GM23248 (cell line): ENCODE measurements around the gene RASSF3. TPM values are rescaled to one million over a fixed set of nuclear protein-coding genes. Genes with fewer than 3 reads are reported as not detected.

Experiments used
- DNase-seq: peaks from one replicate; pipeline ENCODE4 v3.0.0-alpha.2; 2015
- H2AFZ ChIP-seq: fragments of 200-600 bp; sonication (generic); 2 replicates; pipeline ENCODE4 v1.6.1; 2016; ENCODE audit warnings: antibody characterized with exemption
- H3F3A ChIP-seq: fragments of 200-600 bp; sonication (generic); 2 replicates; pipeline ENCODE4 v1.6.1; 2016; ENCODE audit warnings: mild to moderate bottlenecking, antibody characterized with exemption, mixed run types; ENCODE audit not compliant: insufficient read depth
- H3K27ac ChIP-seq: fragments of 200-600 bp; sonication (generic); 2 replicates; pipeline ENCODE4 v1.5.1; 2016; ENCODE audit warnings: mild to moderate bottlenecking
- H3K27me3 ChIP-seq: fragments of 200-600 bp; sonication (generic); replicated peaks from 2 replicates; pipeline ENCODE4 v1.6.1; 2016; ENCODE audit warnings: mild to moderate bottlenecking; ENCODE audit not compliant: insufficient read depth
- H3K36me3 ChIP-seq: fragments of 200-600 bp; sonication (generic); 2 replicates; pipeline ENCODE4 v1.6.1; 2016; ENCODE audit warnings: low read depth, mild to moderate bottlenecking
- H3K4me1 ChIP-seq: fragments of 200-600 bp; sonication (generic); 2 replicates; pipeline ENCODE4 v1.6.1; 2016; ENCODE audit warnings: mild to moderate bottlenecking; ENCODE audit not compliant: insufficient read depth
- H3K4me2 ChIP-seq: fragments of 200-600 bp; sonication (generic); one replicate; pipeline ENCODE4 v1.6.1; 2016; ENCODE audit warnings: mild to moderate bottlenecking; ENCODE audit not compliant: unreplicated experiment
- H3K4me3 ChIP-seq: fragments of 200-600 bp; sonication (generic); 2 replicates; pipeline ENCODE4 v1.5.1; 2016; ENCODE audit warnings: mild to moderate bottlenecking
- H3K79me2 ChIP-seq: fragments of 200-600 bp; sonication (generic); 2 replicates; pipeline ENCODE4 v1.6.1; 2016; ENCODE audit warnings: mild to moderate bottlenecking; ENCODE audit not compliant: insufficient read depth
- H3K9ac ChIP-seq: fragments of 200-600 bp; sonication (generic); 2 replicates; pipeline ENCODE4 v1.6.1; 2016; ENCODE audit warnings: mild to moderate bottlenecking
- H3K9me2 ChIP-seq: fragments of 200-600 bp; sonication (generic); 2 replicates; pipeline ENCODE4 v1.6.1; 2016; ENCODE audit warnings: mixed run types, mild to moderate bottlenecking, moderate library complexity; ENCODE audit not compliant: insufficient read depth
- H3K9me3 ChIP-seq: fragments of 200-600 bp; sonication (generic); one replicate; pipeline ENCODE4 v1.6.1; 2017; ENCODE audit warnings: low read depth
- H4K20me1 ChIP-seq: fragments of 200-600 bp; sonication (generic); 2 replicates; pipeline ENCODE4 v1.6.0; 2016; ENCODE audit not compliant: insufficient read depth
- EZH2 ChIP-seq: fragments of 200-600 bp; sonication (generic); IDR thresholded peaks from 2 replicates; pipeline ENCODE4 v1.6.1; 2018; ENCODE audit warnings: antibody characterized with exemption, mild to moderate bottlenecking; ENCODE audit not compliant: insufficient read depth, poor library complexity, severe bottlenecking
- EZH2phosphoT487 ChIP-seq: fragments of 200-600 bp; sonication (generic); IDR thresholded peaks from 2 replicates; pipeline ENCODE4 v1.6.1; 2018; ENCODE audit warnings: antibody characterized with exemption, moderate library complexity, mild to moderate bottlenecking, low read depth; ENCODE audit not compliant: insufficient read depth
- WGBS, 2 experiments: methylation state at CpG; one replicate each; pipeline ENCODE4 v1.1.6; 2015 to 2017; ENCODE audit warnings: low lambda C conversion rate in 2 of 2, low coverage in 1 of 2; ENCODE audit errors: missing lambda C conversion rate in 2 of 2; 5-methylcytosine and 5-hydroxymethylcytosine counted together
- in situ Hi-C: fragments of 300-500 bp; cut with MboI; formaldehyde crosslinking; loops from 2 replicates; pipeline ENCODE4 v1.15.0; 2020
- polyA plus RNA-seq: library from polyadenylated mRNA; unstranded; fragments of >200 nt; fragmentation: Nextera tagmentation; extraction: Ambion mirVana; gene quantifications from 2 replicates; pipeline ENCODE4 v1.2.1, GENCODE V29; 2016
- total RNA-seq: library from RNA; depleted of rRNA; stranded (reverse); fragments of >200 nt; shearing (Covaris generic); gene quantifications from 2 replicates; pipeline ENCODE4 v1.2.3, GENCODE V29; 2014

RASSF3 gene
- total and polyA plus RNA-seq, 2 experiments from 2014 or later: 1.9 to 4.9 TPM

DNA sequence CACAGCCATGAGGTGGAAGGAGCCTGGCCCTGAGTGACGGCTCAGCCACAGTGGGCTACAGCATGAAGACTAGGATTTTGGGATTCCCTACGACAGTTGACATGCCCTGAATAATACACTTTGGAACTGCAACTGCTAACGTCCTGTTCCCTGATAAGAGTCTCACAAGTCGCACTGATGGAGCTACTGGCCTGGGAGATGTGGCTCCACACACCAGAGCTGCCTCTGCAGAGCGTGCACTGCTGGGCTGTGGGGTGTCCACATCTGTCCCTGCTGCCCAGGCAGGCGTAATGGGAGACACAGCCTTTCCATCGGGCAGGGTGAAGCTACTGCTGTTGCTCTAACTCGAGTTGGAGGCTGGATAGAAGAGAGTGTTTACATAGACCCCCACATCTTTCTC is 42.7 kb upstream of the RASSF3 start:
- no peak overlapping the region for H3K4me3 ChIP-seq
- no peaks in the 10 kb centered on the region for H3K9me3 ChIP-seq
- H3K4me2 ChIP-seq: no peak overlapping the region
- 92 to 94% methylated on average over 8 of the region's 8 CpGs for WGBS, 2 experiments
- no peak overlapping the region for H3K9ac ChIP-seq
- H3K27me3 ChIP-seq: peaks cover 17% of the 10 kb centered on the region
- no peaks in the 10 kb centered on the region for H4K20me1 ChIP-seq
- in situ Hi-C loops: no loop called here
- H3K79me2 ChIP-seq: no peaks in the 10 kb centered on the region
- H3K27ac ChIP-seq: no peak overlapping the region
- H3K36me3 ChIP-seq: no peaks in the 10 kb centered on the region
- no peak overlapping the region for H2AFZ ChIP-seq
- no peak for TF ChIP-seq EZH2
- TF ChIP-seq EZH2phosphoT487: no peak
- H3F3A ChIP-seq: no peaks in the 10 kb centered on the region; the same call in 1 of the 2 replicates
- H3K9me2 ChIP-seq: no peaks in the 10 kb centered on the region
- no peak for DNase-seq
- peaks cover 11% of the 10 kb centered on the region for H3K4me1 ChIP-seq

DNA sequence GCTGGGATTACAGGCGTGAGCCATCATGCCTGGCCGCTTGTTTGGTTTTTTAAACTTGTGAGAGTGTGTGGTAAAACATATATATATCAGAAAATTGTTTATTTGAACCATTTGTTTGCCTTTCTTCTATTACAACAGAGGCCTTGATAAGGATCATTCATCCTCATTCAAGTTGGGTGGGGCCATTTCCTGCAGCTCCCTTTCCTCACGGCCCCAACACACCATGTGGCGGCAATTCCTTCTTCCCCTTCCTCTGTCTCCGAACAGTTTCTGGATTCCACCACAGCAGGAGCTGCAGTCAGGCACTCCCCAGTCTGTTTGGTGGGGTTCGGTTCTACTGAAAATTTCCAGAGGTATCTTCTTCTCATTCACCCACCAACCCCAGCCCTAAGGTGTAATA is 42.0 kb upstream of the RASSF3 start:
- Histone ChIP-seq H4K20me1 (no peaks in the 10 kb centered on the region), H3K4me3 (no peak overlapping the region), H3K9me3 (no peaks in the 10 kb centered on the region), H3F3A (no peaks in the 10 kb centered on the region; the same call in 1 of the 2 replicates), H3K27ac (no peak overlapping the region), H3K79me2 (no peaks in the 10 kb centered on the region), H3K9ac (no peak overlapping the region), H3K4me2 (no peak overlapping the region), H3K36me3 (no peaks in the 10 kb centered on the region), H2AFZ (no peak overlapping the region), H3K9me2 (no peaks in the 10 kb centered on the region), H3K4me1 (peaks cover 11% of the 10 kb centered on the region), H3K27me3 (peaks cover 17% of the 10 kb centered on the region)
- TF ChIP-seq EZH2phosphoT487: no peak
- no peak for TF ChIP-seq EZH2
- in situ Hi-C loops: no loop called here
- 86 to 88% methylated on average over 6 of the region's 6 CpGs for WGBS, 2 experiments
- no peak for DNase-seq

DNA sequence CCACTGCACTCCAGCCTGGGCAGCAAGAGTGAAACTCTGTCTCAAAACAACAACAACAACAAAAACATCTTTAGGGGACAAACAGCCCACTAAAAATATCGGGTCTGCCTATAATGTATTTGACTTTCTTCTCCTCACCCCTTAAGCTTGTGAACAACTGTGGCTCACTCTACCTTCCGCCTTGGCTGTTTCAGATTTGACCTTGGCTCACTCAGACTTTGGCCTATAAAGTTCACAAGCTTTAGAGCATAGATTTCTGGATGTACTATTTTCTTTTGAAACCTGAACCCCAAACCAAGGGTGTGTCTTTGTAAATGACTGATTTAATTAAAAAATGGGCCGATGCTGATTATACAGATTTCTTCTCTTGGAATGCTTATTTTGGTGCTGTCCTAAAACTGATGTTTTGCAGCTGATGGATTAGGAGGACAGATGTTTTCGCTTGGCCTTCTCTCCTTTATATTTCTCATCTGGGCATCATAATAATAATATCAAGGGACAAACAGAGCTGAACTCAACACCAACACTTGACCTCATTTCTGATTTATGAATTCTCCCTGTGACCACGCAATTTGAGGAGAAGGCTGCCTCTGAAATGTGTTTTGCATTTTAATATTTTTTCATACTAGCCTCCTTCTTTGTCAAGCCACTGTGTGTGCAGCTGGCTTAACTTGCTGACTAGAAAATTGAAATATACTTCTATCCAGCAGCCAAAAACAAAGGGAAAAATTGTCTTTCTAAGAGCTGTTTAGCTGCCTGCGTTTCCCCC is 40.2 kb upstream of the RASSF3 start:
- no peaks in the 10 kb centered on the region; the same call in 1 of the 2 replicates for H3F3A ChIP-seq
- DNase-seq: no peak
- no peaks in the 10 kb centered on the region for H3K36me3 ChIP-seq
- H2AFZ ChIP-seq: no peak overlapping the region
- no peak overlapping the region for H3K4me2 ChIP-seq
- TF ChIP-seq EZH2 (no peak), EZH2phosphoT487 (no peak)
- no peak overlapping the region for H3K9ac ChIP-seq
- H3K27me3 ChIP-seq: peaks cover 26% of the 10 kb centered on the region; the same call in 1 of the 2 replicates
- no peaks in the 10 kb centered on the region for H3K9me2 ChIP-seq
- H3K79me2 ChIP-seq: no peaks in the 10 kb centered on the region
- no peaks in the 10 kb centered on the region for H4K20me1 ChIP-seq
- peaks cover 4% of the 10 kb centered on the region for H3K9me3 ChIP-seq
- WGBS, 2 experiments: 36% methylated on average over 6 of the region's 6 CpGs
- H3K4me3 ChIP-seq: no peak overlapping the region
- in situ Hi-C loops: no loop called here
- no peak overlapping the region for H3K27ac ChIP-seq
- peaks cover 11% of the 10 kb centered on the region for H3K4me1 ChIP-seq

DNA sequence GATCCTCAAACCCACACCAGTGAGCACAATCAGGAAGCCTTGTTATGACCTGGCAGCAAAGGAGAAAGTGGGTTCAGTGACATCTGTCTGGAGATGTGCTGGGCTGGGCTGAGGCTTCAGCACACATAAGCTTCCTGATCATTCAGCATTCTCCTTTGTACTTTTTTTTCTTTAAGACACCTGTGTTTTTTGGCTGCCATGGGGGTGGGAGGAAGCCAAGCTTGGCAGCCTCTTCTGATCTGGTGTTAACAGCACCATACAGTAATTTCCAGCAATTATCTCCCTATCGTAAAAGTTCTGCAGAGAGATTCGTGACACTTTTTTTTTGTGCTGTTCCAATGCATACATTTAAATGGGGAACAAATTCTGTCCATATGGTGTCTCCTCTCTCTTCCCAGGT is 38.9 kb upstream of the RASSF3 start:
- no peak overlapping the region for H3K4me3 ChIP-seq
- H4K20me1 ChIP-seq: no peaks in the 10 kb centered on the region
- peaks cover 7% of the 10 kb centered on the region for H3K9me3 ChIP-seq
- H3K79me2 ChIP-seq: no peaks in the 10 kb centered on the region
- no peaks in the 10 kb centered on the region for H3K9me2 ChIP-seq
- 74 to 81% methylated on average over 2 of the region's 2 CpGs for WGBS, 2 experiments
- no peak overlapping the region for H3K9ac ChIP-seq
- in situ Hi-C loops: no loop called here
- no peaks in the 10 kb centered on the region for H3K36me3 ChIP-seq
- H3F3A ChIP-seq: no peaks in the 10 kb centered on the region; the same call in 1 of the 2 replicates
- no peak overlapping the region for H3K27ac ChIP-seq
- no peak overlapping the region for H2AFZ ChIP-seq
- TF ChIP-seq EZH2 (no peak), EZH2phosphoT487 (no peak)
- H3K27me3 ChIP-seq: peaks cover 26% of the 10 kb centered on the region; the same call in 1 of the 2 replicates
- no peak for DNase-seq
- peaks cover 4% of the 10 kb centered on the region; the same call in 1 of the 2 replicates for H3K4me1 ChIP-seq
- H3K4me2 ChIP-seq: no peak overlapping the region
